H54 (cell line): Measurements from ENCODE around the gene PPM1K.
"Not testable (repeated sequence)": the region's sequence is repeated elsewhere in the genome, so short reads cannot be mapped to it uniquely, and the experiment has no call there.

ENCODE experiments used
- DNase-seq: peaks from one replicate; pipeline ENCODE4 v3.0.0; 2011; ENCODE audit warnings: low spot score, mixed read lengths; ENCODE audit not compliant: insufficient read length
- FAIRE-seq: peaks from 3 replicates; lab custom pipeline; 2011; peaks lifted over from hg19 to GRCh38; lab: Jason Lieb, UNC
- POLR2A ChIP-seq: IDR thresholded peaks from 2 replicates; pipeline ENCODE4 v1.6.1; 2011; ENCODE audit warnings: low read depth, mild to moderate bottlenecking, low read length

PPM1K gene

GRCh38 chr4:88284439-88285234 is at the start of gene PPM1K:
Gene PPM1K, minus strand, starts transcription at chr4:88284561. Its CDS starts 5,978 bp downstream, at chr4:88278583.
- no peak for TF ChIP-seq POLR2A
- FAIRE-seq (peak; percentile 93), DNase-seq (peak; percentile 80)

GRCh38 chr4:88333741-88334405 is 49.5 kb upstream of the PPM1K start:
- no peak for TF ChIP-seq POLR2A
- DNase-seq: no peak
- FAIRE-seq: no peak

- TF ChIP-seq POLR2A: no peak
- DNase-seq (no peak), FAIRE-seq (no peak)
These were observed 43.3 kb upstream of the PPM1K start for GRCh38 chr4:88327665-88328064.

- DNase-seq (no peak), FAIRE-seq (no peak)
- TF ChIP-seq POLR2A: no peak
These were observed 36.5 kb upstream of the PPM1K start for GRCh38 chr4:88320780-88321373.

- no peak for DNase-seq
- no peak for FAIRE-seq
- TF ChIP-seq POLR2A: no peak
These were observed 35.9 kb upstream of the PPM1K start for GRCh38 chr4:88320224-88320779.

- DNase-seq (no peak), FAIRE-seq (no peak)
- TF ChIP-seq POLR2A: no peak
These were observed 34.5 kb upstream of the PPM1K start for GRCh38 chr4:88318751-88319350.

- no peak for TF ChIP-seq POLR2A
- no peak for FAIRE-seq
- DNase-seq: no peak
These were observed 31.2 kb upstream of the PPM1K start for GRCh38 chr4:88315460-88316017.

- not testable (repeated sequence) for DNase-seq, FAIRE-seq
These were observed 28.8 kb upstream of the PPM1K start for GRCh38 chr4:88313088-88313624.

GRCh38 chr4:88308587-88308986 is 24.2 kb upstream of the PPM1K start:
- FAIRE-seq (no peak), DNase-seq (no peak)
- TF ChIP-seq POLR2A: no peak

- FAIRE-seq: no peak
- DNase-seq: no peak
- TF ChIP-seq POLR2A: no peak
These were observed 13.5 kb upstream of the PPM1K start for GRCh38 chr4:88297725-88298454.

- TF ChIP-seq POLR2A: no peak
- DNase-seq: no peak
- no peak for FAIRE-seq
These were observed 12.8 kb upstream of the PPM1K start for GRCh38 chr4:88297212-88297516.

GRCh38 chr4:88296413-88297211 is 12.3 kb upstream of the PPM1K start:
- no peak for TF ChIP-seq POLR2A
- DNase-seq (no peak), FAIRE-seq (no peak)

- DNase-seq: no peak
- no peak for TF ChIP-seq POLR2A
- FAIRE-seq: no peak
These were observed 11.3 kb upstream of the PPM1K start for GRCh38 chr4:88295656-88296055.
